HG03025 (cell line): ENCODE results near the gene GSTA5.
"Not testable (repeated sequence)": the region's sequence is repeated elsewhere in the genome, so short reads cannot be mapped to it uniquely, and the experiment has no call there.

ENCODE experiments used
- ATAC-seq: cut with Tn5 transposase; IDR thresholded peaks from one replicate; pipeline ENCODE4 v1.9.1; 2021; ENCODE audit warnings: mild to moderate bottlenecking, moderate library complexity; ENCODE audit not compliant: unreplicated experiment, low FRiP score

The GSTA5 gene

GRCh38 chr6:52840763-52841585 is at the start of gene GSTA5:
Gene GSTA5 (minus strand): TSS chr6:52840813.
- ATAC-seq, result no peak

GRCh38 chr6:52890018-52890417 is 49.4 kb upstream of the GSTA5 start:
- ATAC-seq, result no peak

DNA sequence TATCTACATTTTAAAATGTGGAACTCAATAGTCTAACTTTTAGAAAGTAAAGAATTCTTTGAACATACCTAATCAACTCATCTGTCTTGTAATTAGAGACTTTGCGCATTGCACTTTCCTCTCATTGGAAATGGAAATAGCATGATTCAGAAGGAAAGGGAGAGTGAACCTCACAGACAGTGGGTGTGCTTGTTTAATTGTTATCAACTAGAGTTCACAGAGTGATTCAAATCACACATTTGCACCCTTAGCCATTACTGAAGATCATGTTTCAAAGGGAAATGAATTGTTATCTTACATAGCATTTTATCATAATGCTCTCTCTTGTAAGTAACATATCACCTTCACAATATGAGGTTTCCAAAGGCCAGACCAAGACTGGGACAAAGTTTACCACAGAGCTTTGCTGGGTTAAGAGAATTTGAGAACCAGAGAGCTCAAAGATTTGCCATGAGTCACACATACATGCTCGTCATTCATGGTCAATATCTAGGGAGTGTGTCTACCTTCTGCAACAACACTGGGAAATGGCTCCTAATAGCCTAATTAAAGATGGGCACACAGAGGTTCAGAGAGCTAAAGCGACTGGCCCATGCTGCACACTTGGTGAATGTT is 47.4 kb upstream of the GSTA5 start:
- no peak for ATAC-seq

GRCh38 chr6:52881996-52882841 is 41.6 kb upstream of the GSTA5 start:
- ATAC-seq, result peak; percentile 98

DNA sequence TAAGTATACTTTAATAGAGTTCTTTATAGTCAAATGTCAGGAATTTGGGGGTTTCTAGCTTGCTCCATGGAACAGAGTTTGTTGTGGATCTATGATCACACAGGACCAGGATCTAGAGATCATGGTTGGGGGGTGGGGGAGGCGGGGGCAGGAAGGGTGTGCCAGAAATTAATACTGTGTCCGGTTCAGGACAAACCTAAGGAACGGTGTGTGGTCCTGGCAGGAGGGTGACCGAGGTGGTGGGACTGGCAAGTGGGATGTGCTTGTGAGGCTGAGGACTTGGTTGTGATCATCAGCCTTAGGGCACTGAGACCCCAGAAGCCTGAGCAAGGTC is 41.0 kb upstream of the GSTA5 start:
- ATAC-seq, result no peak

DNA sequence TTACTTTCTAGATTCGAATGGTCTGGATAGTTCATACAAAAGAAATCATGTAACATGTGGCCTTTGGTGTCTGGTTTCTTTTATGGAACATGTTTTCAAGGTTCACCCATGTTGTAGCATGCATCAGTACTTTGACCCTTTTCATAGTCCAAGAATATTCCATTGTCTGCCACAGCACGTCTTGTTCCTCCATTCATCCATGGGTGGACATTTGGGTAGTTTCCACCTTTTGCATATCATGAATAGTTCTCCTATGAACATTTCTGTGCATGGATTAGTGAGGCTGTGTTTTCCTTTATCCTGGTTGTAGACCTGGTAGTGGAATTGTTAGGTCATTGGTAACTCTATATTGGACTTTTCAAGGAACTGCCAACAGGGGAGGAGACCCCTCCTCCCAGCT is 37.2 kb upstream of the GSTA5 start:
- no peak for ATAC-seq

DNA sequence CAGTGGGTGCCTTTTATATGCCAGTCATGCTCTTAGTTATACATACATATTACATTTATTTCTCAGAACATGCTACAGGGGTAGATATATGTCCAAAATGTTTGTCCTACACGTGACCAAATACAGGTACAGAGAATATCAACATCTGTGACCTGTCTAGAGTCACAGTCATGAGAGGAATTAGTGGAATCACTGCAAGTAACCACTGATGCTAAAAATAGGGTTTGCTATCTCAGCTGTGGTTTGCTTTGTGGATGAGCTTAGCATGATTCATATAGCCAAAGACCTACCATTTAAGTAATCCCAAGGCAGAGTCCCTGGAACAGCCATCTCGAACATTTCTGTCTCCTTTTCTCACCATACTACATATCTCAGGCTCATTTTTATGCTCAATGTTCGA is 36.6 kb upstream of the GSTA5 start:
- ATAC-seq, result no peak

DNA sequence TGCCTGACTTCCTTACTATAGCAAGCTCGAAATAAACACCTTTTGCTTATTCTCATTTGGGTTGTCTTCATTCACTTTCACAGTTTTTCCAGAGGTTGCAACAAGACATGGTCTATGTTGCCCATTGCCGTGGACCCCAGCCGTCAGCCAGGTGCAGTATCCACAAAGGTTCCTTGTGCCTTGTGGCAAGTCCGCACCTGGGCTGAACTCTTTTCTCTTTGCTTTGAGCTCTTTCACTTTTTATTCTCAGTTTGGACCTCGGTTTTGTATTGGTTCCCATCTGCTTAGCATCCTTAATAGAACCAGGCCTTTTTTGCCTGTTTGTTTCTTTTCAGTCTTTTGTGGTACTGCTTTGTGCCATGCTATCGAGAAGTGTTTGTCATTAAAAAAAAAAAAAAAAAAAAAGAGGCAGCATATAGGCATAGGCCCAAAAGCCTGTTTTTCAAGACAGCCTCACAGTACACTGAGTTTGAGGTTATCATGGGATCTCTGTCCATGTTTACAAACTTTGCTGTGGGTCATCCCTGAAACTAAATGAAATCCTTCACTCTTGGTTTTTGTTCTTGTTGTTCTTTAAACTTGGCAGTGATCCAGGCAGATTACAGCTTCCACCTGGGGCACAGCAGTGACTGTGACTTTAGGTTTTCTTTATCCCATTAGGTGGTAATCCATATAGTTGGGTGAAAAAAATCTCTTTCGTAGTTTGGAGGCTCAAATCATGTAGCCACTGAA is 35.6 kb upstream of the GSTA5 start:
- no peak for ATAC-seq

GRCh38 chr6:52872031-52872430 is 31.4 kb upstream of the GSTA5 start:
- no peak for ATAC-seq

- no peak for ATAC-seq
Measured at GRCh38 chr6:52871621-52872020, 31.0 kb upstream of the GSTA5 start.

- not testable (repeated sequence) for ATAC-seq
Measured at GRCh38 chr6:52870335-52871091, 29.9 kb upstream of the GSTA5 start.

- not testable (repeated sequence) for ATAC-seq
Measured at GRCh38 chr6:52868899-52869298, 28.3 kb upstream of the GSTA5 start.

GRCh38 chr6:52868240-52868639 is 27.6 kb upstream of the GSTA5 start:
- ATAC-seq, result no peak

DNA sequence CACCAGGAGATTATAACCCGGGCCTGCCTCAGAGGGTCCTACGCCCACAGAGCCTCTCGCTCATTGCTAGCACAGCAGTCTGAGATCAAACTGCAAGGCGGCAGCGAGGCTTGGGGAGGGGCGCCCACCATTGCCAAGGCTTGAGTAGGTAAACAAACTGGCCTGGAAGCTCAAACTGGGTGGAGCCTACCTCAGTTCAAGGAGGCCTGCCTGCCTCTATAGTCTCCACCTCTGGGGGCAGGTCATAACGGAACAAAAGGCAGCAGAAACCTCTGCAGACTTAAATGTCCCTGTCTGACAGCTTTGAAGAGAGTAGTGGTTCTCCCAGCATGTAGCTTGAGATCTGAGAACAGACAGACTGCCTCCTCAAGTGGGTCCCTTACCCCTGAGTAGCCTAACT is 20.5 kb upstream of the GSTA5 start:
- ATAC-seq, result not testable (repeated sequence)

GRCh38 chr6:52858416-52858815 is 17.8 kb upstream of the GSTA5 start:
- no peak for ATAC-seq

GRCh38 chr6:52856137-52856536 is 15.5 kb upstream of the GSTA5 start:
- ATAC-seq, result not testable (repeated sequence)

DNA sequence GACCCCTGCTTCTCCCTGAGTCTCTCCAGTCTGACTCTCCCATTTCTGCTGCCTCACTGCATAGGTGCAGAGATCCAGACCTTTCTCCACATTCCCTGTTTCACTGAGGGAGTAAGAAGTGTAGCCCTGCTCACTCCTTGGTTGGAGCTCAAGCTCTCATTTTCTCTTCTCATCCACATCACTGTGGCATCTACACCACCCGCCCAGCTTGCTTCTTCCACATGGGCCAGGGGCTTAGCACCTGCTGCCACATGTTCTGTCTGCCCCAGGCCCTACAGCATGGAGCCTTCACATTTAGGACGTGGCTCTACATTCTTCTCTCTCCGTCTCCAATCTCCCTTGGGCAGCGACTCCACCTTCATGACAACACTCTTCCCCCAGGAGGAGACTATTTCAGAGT is 8.5 kb upstream of the GSTA5 start:
- no peak for ATAC-seq

- no peak for ATAC-seq
Measured at GRCh38 chr6:52846002-52846401, 5.4 kb upstream of the GSTA5 start.

- no peak for ATAC-seq
Measured at GRCh38 chr6:52843605-52844004, 3.0 kb upstream of the GSTA5 start.
